BE2C (cell line): ENCODE results near the gene CD101.
"Not testable (repeated sequence)": the region's sequence is repeated elsewhere in the genome, so short reads cannot be mapped to it uniquely, and the experiment has no call there.

Source experiments
- DNase-seq: peaks from one replicate; pipeline ENCODE4 v3.0.0-alpha.2; 2020
- H3K27me3 ChIP-seq: fragments of 250-450 bp; sonication (Bioruptor Pico); 2 replicates; pipeline ENCODE4 v1.5.1; 2020; ENCODE audit warnings: mild to moderate bottlenecking
- H3K36me3 ChIP-seq: fragments of 250-450 bp; sonication (Bioruptor Pico); 2 replicates; pipeline ENCODE4 v1.5.1; 2020; ENCODE audit warnings: mild to moderate bottlenecking
- H3K4me1 ChIP-seq: fragments of 250-450 bp; sonication (Bioruptor Pico); 2 replicates; pipeline ENCODE4 v1.5.1; 2020
- H3K4me3 ChIP-seq: 2 replicates; pipeline ENCODE4 v1.5.1; 2011; ENCODE audit warnings: low read depth, low read length
- H3K9me3 ChIP-seq: fragments of 250-450 bp; sonication (Bioruptor Pico); 2 replicates; pipeline ENCODE4 v1.5.1; 2020
- TF ChIP-seq, protein P1 (sequence below): IDR thresholded peaks from 2 replicates; pipeline ENCODE4 v1.5.1; 2012; ENCODE audit warnings: mild to moderate bottlenecking, low read depth, low read length

CD101 gene

DNA sequence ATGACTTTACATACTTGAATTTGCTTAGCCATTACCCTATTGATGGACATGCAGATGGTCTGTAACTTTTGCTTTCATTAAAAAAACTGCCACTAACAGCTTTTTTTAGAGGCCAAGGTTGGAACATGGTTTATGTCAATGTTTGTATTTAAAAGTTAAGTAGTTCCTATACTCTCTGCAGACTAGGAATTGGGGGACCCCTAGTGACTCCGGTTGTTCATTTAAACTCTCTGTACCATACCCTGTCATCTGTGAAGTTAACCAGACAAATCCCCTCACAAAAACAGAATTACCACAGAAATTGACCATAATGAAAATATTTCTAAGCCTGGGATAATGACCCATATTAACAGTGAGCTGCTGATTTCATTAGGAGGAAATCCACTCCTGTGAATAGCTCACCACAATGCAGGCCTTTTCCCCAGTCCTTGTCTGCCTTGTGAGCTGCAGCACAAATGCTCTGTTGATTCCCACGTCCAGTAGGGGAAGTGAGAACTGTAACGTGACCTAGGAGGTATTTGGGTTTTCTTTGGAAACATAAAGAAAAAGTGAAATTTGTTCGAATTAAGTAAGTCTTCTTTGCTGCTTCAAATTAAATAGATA is 30.2 kb upstream of the CD101 start:
- H3K36me3 ChIP-seq: no peaks in the 10 kb centered on the region; the same call in 1 of the 2 replicates
- H3K4me1 ChIP-seq: no peaks in the 10 kb centered on the region
- H3K9me3 ChIP-seq: no peaks in the 10 kb centered on the region; the same call in 1 of the 2 replicates
- TF ChIP-seq, protein P1, sequence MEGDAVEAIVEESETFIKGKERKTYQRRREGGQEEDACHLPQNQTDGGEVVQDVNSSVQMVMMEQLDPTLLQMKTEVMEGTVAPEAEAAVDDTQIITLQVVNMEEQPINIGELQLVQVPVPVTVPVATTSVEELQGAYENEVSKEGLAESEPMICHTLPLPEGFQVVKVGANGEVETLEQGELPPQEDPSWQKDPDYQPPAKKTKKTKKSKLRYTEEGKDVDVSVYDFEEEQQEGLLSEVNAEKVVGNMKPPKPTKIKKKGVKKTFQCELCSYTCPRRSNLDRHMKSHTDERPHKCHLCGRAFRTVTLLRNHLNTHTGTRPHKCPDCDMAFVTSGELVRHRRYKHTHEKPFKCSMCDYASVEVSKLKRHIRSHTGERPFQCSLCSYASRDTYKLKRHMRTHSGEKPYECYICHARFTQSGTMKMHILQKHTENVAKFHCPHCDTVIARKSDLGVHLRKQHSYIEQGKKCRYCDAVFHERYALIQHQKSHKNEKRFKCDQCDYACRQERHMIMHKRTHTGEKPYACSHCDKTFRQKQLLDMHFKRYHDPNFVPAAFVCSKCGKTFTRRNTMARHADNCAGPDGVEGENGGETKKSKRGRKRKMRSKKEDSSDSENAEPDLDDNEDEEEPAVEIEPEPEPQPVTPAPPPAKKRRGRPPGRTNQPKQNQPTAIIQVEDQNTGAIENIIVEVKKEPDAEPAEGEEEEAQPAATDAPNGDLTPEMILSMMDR: no peak
- no peak overlapping the region for H3K4me3 ChIP-seq
- H3K27me3 ChIP-seq: no peaks in the 10 kb centered on the region
- DNase-seq: no peak

DNA sequence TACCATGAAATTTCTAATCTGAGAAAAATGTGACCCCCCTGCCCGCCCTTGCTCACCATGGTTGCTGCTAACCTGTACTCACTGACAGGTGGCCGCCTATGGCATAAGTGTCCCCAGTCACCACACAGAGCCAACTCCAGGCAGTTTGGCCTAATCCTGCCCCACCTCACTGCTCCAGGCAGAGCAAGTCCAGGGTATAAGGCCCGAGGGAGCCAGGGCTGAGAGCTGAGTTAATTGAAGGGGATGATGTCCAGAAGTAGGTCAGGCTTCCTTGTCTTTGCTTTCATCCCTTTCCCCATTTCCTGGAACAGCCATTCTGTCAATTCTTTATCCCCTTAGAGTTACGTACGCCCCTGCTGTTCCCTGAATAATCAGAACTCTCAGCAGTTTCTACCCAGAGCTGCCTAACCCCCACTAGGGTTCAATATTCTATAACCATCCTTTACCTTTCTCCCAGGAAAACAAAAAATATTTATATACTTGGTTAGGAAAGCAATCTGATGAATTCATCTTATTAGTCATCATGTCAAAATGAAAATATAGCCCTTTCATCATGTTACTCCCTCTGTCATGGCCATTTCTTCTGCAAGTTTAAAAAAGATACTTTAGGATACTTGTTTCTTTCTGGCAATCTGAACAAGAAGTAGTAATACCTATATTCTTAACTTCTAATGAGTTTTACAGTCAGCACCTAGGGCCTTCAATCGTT is 29.4 kb upstream of the CD101 start:
- no peak overlapping the region for H3K4me3 ChIP-seq
- TF ChIP-seq, protein P1: no peak
- H3K36me3 ChIP-seq: no peaks in the 10 kb centered on the region; the same call in 1 of the 2 replicates
- no peak for DNase-seq
- no peaks in the 10 kb centered on the region; the same call in 1 of the 2 replicates for H3K9me3 ChIP-seq
- H3K4me1 ChIP-seq: no peaks in the 10 kb centered on the region
- H3K27me3 ChIP-seq: no peaks in the 10 kb centered on the region

DNA sequence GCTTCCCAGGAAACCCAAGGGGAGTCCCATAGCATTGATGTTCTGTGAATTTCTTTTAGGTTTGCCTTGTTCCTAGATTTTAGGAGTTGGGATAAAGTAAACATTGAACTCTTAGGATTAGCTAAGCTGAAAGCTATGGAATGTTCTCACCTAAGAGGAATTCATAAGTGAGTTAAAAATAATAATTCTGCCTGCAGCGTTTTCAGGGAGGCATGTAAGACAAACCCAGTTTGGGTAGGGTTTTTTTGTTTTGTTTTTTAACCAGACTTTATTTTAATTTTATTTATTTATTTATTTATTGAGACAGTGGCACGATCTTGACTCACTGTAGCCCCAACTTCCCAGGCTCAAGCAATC is 28.9 kb upstream of the CD101 start:
- Histone ChIP-seq H3K36me3 (no peaks in the 10 kb centered on the region; the same call in 1 of the 2 replicates), H3K4me3 (no peak overlapping the region), H3K4me1 (no peaks in the 10 kb centered on the region), H3K9me3 (no peaks in the 10 kb centered on the region; the same call in 1 of the 2 replicates), H3K27me3 (no peaks in the 10 kb centered on the region)
- DNase-seq: no peak
- TF ChIP-seq, protein P1: no peak

GRCh38 chr1:116980309-116980708 is 21.3 kb upstream of the CD101 start:
- H3K36me3 ChIP-seq, H3K27me3 ChIP-seq, H3K4me1 ChIP-seq, DNase-seq, H3K9me3 ChIP-seq, H3K4me3 ChIP-seq: not testable (repeated sequence)

- TF ChIP-seq, protein P1: no peak
- H3K27me3 ChIP-seq: no peaks in the 10 kb centered on the region
- DNase-seq: no peak
These were observed 20.0 kb upstream of the CD101 start for GRCh38 chr1:116981521-116982037.

DNA sequence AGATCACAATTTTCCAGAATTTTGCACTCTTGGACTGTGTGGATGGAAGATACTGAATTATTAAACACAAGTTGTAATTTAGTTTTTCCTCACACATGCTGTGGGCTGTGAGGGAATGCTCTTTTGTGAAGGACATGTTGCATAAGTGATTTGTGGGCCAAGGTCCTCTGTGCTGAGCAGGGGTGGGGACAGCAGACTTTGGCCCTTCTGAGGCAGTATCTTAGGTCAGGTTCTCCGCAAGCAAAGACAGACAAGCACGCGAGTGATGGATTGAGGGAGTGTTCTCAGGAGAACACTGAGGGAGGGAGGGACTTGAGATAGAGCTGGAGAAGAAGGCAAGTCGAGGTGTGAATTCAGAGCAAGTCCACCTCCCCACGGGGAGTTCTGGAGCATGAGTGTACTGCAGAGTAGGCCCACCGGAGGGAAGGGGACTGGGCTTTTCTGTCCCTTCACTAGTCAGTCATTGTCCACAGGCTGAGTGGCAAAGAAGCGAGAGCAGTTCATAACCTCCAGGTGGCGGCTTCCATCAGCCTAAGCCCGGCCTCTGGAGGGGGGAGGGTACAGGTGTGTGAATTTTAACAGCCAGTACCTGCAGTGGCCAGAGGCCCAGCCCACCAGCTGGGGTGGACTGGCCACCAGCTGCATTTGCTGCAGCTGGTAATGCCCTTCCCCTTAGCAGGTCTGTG is 19.1 kb upstream of the CD101 start:
- TF ChIP-seq, protein P1: no peak
- Histone ChIP-seq H3K9me3 (no peaks in the 10 kb centered on the region), H3K4me3 (no peak overlapping the region), H3K4me1 (no peaks in the 10 kb centered on the region), H3K27me3 (no peaks in the 10 kb centered on the region), H3K36me3 (no peaks in the 10 kb centered on the region)
- DNase-seq: no peak

More at GRCh38 chr1:116981521-116982037, 20.0 kb upstream of the CD101 start:
- no peaks in the 10 kb centered on the region for H3K36me3 ChIP-seq
- no peaks in the 10 kb centered on the region for H3K9me3 ChIP-seq
- no peak overlapping the region for H3K4me3 ChIP-seq
- no peaks in the 10 kb centered on the region for H3K4me1 ChIP-seq
